H1 (cell line): ENCODE results near the gene TOMT. TPM values are rescaled to one million over a fixed set of nuclear protein-coding genes. Genes with fewer than 3 reads are reported as not detected.

Source experiments
- CTCF ChIA-PET: fragments of 300-600 bp; sonication (Branson Sonifier 250); formaldehyde crosslinking; loops from one replicate; lab custom pipeline; 2021; ENCODE audit not compliant: partially characterized antibody; lab: Charles Lee
- POLR2A ChIA-PET: fragments of 300-600 bp; sonication (Branson Sonifier 250); formaldehyde crosslinking; loops from one replicate; lab custom pipeline; 2021; ENCODE audit warnings: inconsistent platforms; ENCODE audit not compliant: partially characterized antibody; lab: Charles Lee
- DNase-seq, 2 experiments: peaks; one replicate each; pipeline versions ENCODE4 v3.0.0 to v3.0.0-alpha.2; 2010 to 2022; ENCODE audit warnings: low spot score in 2 of 2, low read depth in 1 of 2, mixed read lengths in 1 of 2
- FAIRE-seq: peaks from 2 replicates; lab custom pipeline; 2011; peaks lifted over from hg19 to GRCh38; lab: Jason Lieb, UNC
- H2AFZ ChIP-seq: 2 replicates; pipeline ENCODE4 v1.8.1; 2012; ENCODE audit warnings: low read length, inconsistent platforms
- H2AK5ac ChIP-seq: 2 replicates; pipeline ENCODE4 v1.6.1; 2013; ENCODE audit warnings: low read depth, low read length
- H2BK120ac ChIP-seq: replicated peaks from 2 replicates; pipeline ENCODE3; 2013; ENCODE audit warnings: low read depth, low read length, inconsistent platforms
- H2BK12ac ChIP-seq: 2 replicates; pipeline ENCODE4 v1.6.1; 2013; ENCODE audit warnings: low read depth, low read length
- H2BK15ac ChIP-seq: 2 replicates; pipeline ENCODE4 v1.6.1; 2013; ENCODE audit warnings: low read length
- H2BK20ac ChIP-seq: 2 replicates; pipeline ENCODE4 v1.6.1; 2013; ENCODE audit warnings: low read length
- H2BK5ac ChIP-seq: 2 replicates; pipeline ENCODE4 v1.6.1; 2013; ENCODE audit warnings: low read depth, low read length
- H3K14ac ChIP-seq: 2 replicates; pipeline ENCODE4 v1.6.1; 2013; ENCODE audit warnings: inconsistent platforms; ENCODE audit not compliant: insufficient read length
- H3K18ac ChIP-seq: 2 replicates; pipeline ENCODE4 v1.6.1; 2013; ENCODE audit warnings: low read length; ENCODE audit errors: extremely low read depth
- H3K23ac ChIP-seq: 2 replicates; pipeline ENCODE4 v1.6.1; 2013; ENCODE audit warnings: inconsistent platforms; ENCODE audit not compliant: insufficient read length
- H3K23me2 ChIP-seq: 2 replicates; pipeline ENCODE4 v1.6.1; 2013; ENCODE audit warnings: low read depth, low read length
- H3K27ac ChIP-seq: 2 replicates; pipeline ENCODE4 v1.6.1; 2011; ENCODE audit warnings: low read depth, low read length, inconsistent platforms
- H3K27me3 ChIP-seq, 4 experiments: replicated peaks in 1 of 4; 1 replicate in 1 of 4; 2 replicates in 3 of 4; pipeline versions ENCODE4 v1.6.1 to v1.8.1; 2011 to 2013; ENCODE audit warnings: low read length in 3 of 4, mild to moderate bottlenecking in 3 of 4, inconsistent platforms in 2 of 4, mixed read lengths in 2 of 4, moderate library complexity in 1 of 4; ENCODE audit not compliant: control insufficient read depth in 3 of 4, insufficient read depth in 3 of 4; ENCODE audit errors: extremely low read depth in 1 of 4
- H3K36me3 ChIP-seq, 4 experiments: 2 replicates each; pipeline versions ENCODE4 v1.6.1 to v1.8.1; 2011 to 2013; ENCODE audit warnings: mild to moderate bottlenecking in 4 of 4, low read length in 3 of 4, moderate library complexity in 2 of 4, control low read depth in 1 of 4, inconsistent platforms in 1 of 4; ENCODE audit not compliant: insufficient read depth in 4 of 4, control insufficient read depth in 2 of 4
- H3K4ac ChIP-seq: replicated peaks from 2 replicates; pipeline ENCODE3; 2013; ENCODE audit warnings: low read length, low read depth, mixed read lengths, inconsistent platforms; ENCODE audit not compliant: insufficient read length
- H3K4me1 ChIP-seq, 4 experiments: replicated peaks in 1 of 4; 1 replicate in 1 of 4; 2 replicates in 3 of 4; pipeline versions ENCODE4 v1.6.1 to v1.8.1; 2011 to 2013; ENCODE audit warnings: low read length in 3 of 4, inconsistent platforms in 2 of 4, mixed read lengths in 1 of 4; ENCODE audit not compliant: insufficient read depth in 4 of 4, control insufficient read depth in 3 of 4
- H3K4me2 ChIP-seq, 2 experiments: 2 replicates each; pipeline versions ENCODE4 v1.6.1 to v1.8.1; 2011 to 2013; ENCODE audit warnings: low read depth in 2 of 2, low read length in 2 of 2, control low read depth in 1 of 2, inconsistent platforms in 1 of 2, mild to moderate bottlenecking in 1 of 2; ENCODE audit not compliant: insufficient read depth in 1 of 2
- H3K4me3 ChIP-seq, 4 experiments: fragments of 200-600, 300-600 bp in 1 of 4; sonication (generic), shearing (Covaris generic), sonication (Bioruptor Twin) in 1 of 4; 2 replicates each; pipeline versions ENCODE4 v1.5.1 to v1.8.1; 2011 to 2016; ENCODE audit warnings: low read length in 4 of 4, low read depth in 3 of 4, control low read depth in 2 of 4, inconsistent platforms in 2 of 4, mild to moderate bottlenecking in 2 of 4, mixed read lengths in 1 of 4, moderate library complexity in 1 of 4; ENCODE audit not compliant: insufficient read depth in 2 of 4; ENCODE audit errors: extremely low read depth in 1 of 4
- H3K56ac ChIP-seq: replicated peaks from 2 replicates; pipeline ENCODE3; 2013; ENCODE audit warnings: low read depth, mild to moderate bottlenecking, mixed read lengths, low read length, inconsistent platforms; ENCODE audit not compliant: insufficient read length
- H3K79me1 ChIP-seq: 2 replicates; pipeline ENCODE4 v1.6.1; 2013; ENCODE audit warnings: low read depth, low read length, control low read depth
- H3K79me2 ChIP-seq, 2 experiments: 2 replicates each; pipeline versions ENCODE4 v1.6.1 to v1.8.1; 2012 to 2013; ENCODE audit warnings: low read length in 2 of 2, mild to moderate bottlenecking in 2 of 2, inconsistent platforms in 1 of 2; ENCODE audit not compliant: insufficient read depth in 2 of 2, control insufficient read depth in 1 of 2
- H3K9ac ChIP-seq, 4 experiments: replicated peaks in 1 of 4; 1 replicate in 1 of 4; 2 replicates in 3 of 4; pipeline versions ENCODE4 v1.6.1 to v1.8.1; 2011 to 2013; ENCODE audit warnings: low read depth in 3 of 4, low read length in 3 of 4, control low read depth in 2 of 4, mild to moderate bottlenecking in 2 of 4, moderate library complexity in 2 of 4, inconsistent platforms in 1 of 4; ENCODE audit errors: extremely low read depth in 1 of 4
- H3K9me3 ChIP-seq, 2 experiments: 2 replicates each; pipeline versions ENCODE4 v1.6.1 to v1.8.1; 2012 to 2013; ENCODE audit warnings: mild to moderate bottlenecking in 2 of 2, moderate library complexity in 2 of 2, control low read depth in 1 of 2, inconsistent platforms in 1 of 2, low read depth in 1 of 2, low read length in 1 of 2, mixed read lengths in 1 of 2; ENCODE audit not compliant: insufficient read depth in 2 of 2
- H4K20me1 ChIP-seq, 2 experiments: replicated peaks in 1 of 2; 2 replicates each; pipeline versions ENCODE3 to v1.8.1; 2011 to 2013; ENCODE audit warnings: inconsistent platforms in 2 of 2, low read length in 2 of 2, mild to moderate bottlenecking in 1 of 2; ENCODE audit not compliant: insufficient read depth in 2 of 2, control insufficient read depth in 1 of 2
- H4K5ac ChIP-seq: 2 replicates; pipeline ENCODE4 v1.6.1; 2013; ENCODE audit warnings: low read length, low read depth, mixed read lengths, inconsistent platforms; ENCODE audit not compliant: insufficient read length
- H4K8ac ChIP-seq: 2 replicates; pipeline ENCODE4 v1.8.0; 2013; ENCODE audit warnings: mild to moderate bottlenecking, moderate library complexity, low read length, inconsistent platforms; ENCODE audit not compliant: insufficient read depth; ENCODE audit errors: extremely low read depth
- H4K91ac ChIP-seq: replicated peaks from 2 replicates; pipeline ENCODE3; 2013; ENCODE audit warnings: low read length, mixed read lengths, inconsistent platforms; ENCODE audit not compliant: insufficient read length
- ATF2 ChIP-seq: IDR thresholded peaks from 2 replicates; pipeline ENCODE4 v1.6.1; 2012; ENCODE audit warnings: low read length, inconsistent platforms
- BACH1 ChIP-seq: IDR thresholded peaks from 2 replicates; pipeline ENCODE4 v1.6.1; 2012; ENCODE audit warnings: low read length, improper control_type of control experiment
- BCL11A ChIP-seq, 2 experiments: IDR thresholded peaks; one replicate each; pipeline ENCODE4 v1.6.1; 2011; ENCODE audit warnings: low read depth in 2 of 2, low read length in 2 of 2, mild to moderate bottlenecking in 2 of 2
- CBX8 ChIP-seq: fragments of 300-800, 300-1000 bp; sonication (generic); IDR thresholded peaks from 2 replicates; pipeline ENCODE4 v1.7.1; 2016; ENCODE audit warnings: low read depth, low read length, borderline replicate concordance
- CEBPB ChIP-seq: IDR thresholded peaks from 2 replicates; pipeline ENCODE4 v1.6.1; 2012; ENCODE audit warnings: low read depth, low read length
- CHD1 ChIP-seq: IDR thresholded peaks from 2 replicates; pipeline ENCODE4 v1.6.1; 2012; ENCODE audit warnings: low read depth, low read length, improper control_type of control experiment
- CHD2 ChIP-seq: IDR thresholded peaks from 2 replicates; pipeline ENCODE4 v1.6.1; 2012; ENCODE audit warnings: low read length, improper control_type of control experiment
- CTBP2 ChIP-seq: IDR thresholded peaks from 2 replicates; pipeline ENCODE4 v1.7.0; 2011; ENCODE audit warnings: borderline replicate concordance, mild to moderate bottlenecking, moderate library complexity, mixed read lengths, low read length; ENCODE audit not compliant: insufficient read depth, insufficient read length
- KDM1A ChIP-seq: fragments of 200-600, 300-600 bp; sonication (generic); IDR thresholded peaks from 2 replicates; pipeline ENCODE4 v1.7.1; 2016; ENCODE audit warnings: mild to moderate bottlenecking, low read length, borderline replicate concordance
- KDM4A ChIP-seq: IDR thresholded peaks from one replicate; pipeline ENCODE4 v1.7.1; 2012; ENCODE audit warnings: low read depth, mild to moderate bottlenecking, moderate library complexity, low read length, inconsistent platforms; ENCODE audit not compliant: severe bottlenecking
- KDM5A ChIP-seq: fragments of 200-600 bp; IDR thresholded peaks from 2 replicates; pipeline ENCODE4 v1.7.1; 2012; ENCODE audit warnings: mild to moderate bottlenecking, low read length, inconsistent platforms, mixed read lengths
- SUZ12 ChIP-seq: fragments of 200-600 bp; sonication (generic); IDR thresholded peaks from 2 replicates; pipeline ENCODE4 v1.6.1; 2012; ENCODE audit warnings: mild to moderate bottlenecking, inconsistent platforms, low read length, moderate library complexity, mixed read lengths
- TAF7 ChIP-seq: optimal IDR thresholded peaks from 2 replicates; pipeline ENCODE3; 2011; ENCODE audit warnings: low read depth, mild to moderate bottlenecking, inconsistent platforms, low read length, moderate library complexity, borderline replicate concordance
- YY1 ChIP-seq: IDR thresholded peaks from 2 replicates; pipeline ENCODE4 v1.6.1; 2011; ENCODE audit warnings: low read depth, mild to moderate bottlenecking, low read length
- polyA plus RNA-seq, 7 experiments: library from polyadenylated mRNA; depleted of rRNA in 3 of 7; stranded (reverse) in 5 of 7; unstranded in 2 of 7; fragments of >200 nt in 5 of 7; fragments of 200-250 nt in 2 of 7; gene quantifications; 1 replicate in 5 of 7; 2 replicates in 1 of 7; 4 replicates in 1 of 7; pipeline versions ENCODE4 v1.2.1 to v1.2.3, GENCODE V29; 2011 to 2013; ENCODE audit warnings: missing spikeins in 2 of 7, mixed read lengths in 2 of 7
- total RNA-seq: library from RNA; stranded (reverse); fragmentation: NEBNext Ultra II Directional; extraction: Animal tissue kit (Norgen Biotek cat#: 25700); gene quantifications from 2 replicates; pipeline ENCODE4 v1.2.1, GENCODE V29; 2021

The TOMT gene
- total and polyA plus RNA-seq, 2 of the 8 experiments (the other 6 are each of a cell fraction or from before 2014, with no cell fraction given) = 0.11 TPM; not detected in 1

- H3K23ac ChIP-seq = no peak overlapping the region
- ChIA-PET CTCF (interaction anchor here (0.7 to 2.7 kb wide), 6 partner anchors 11 to 90 kb away, joined by 3 to 18 read pairs (median 4); no protein-coding TSS in a partner anchor), POLR2A (interaction anchor here (1.1 to 1.3 kb wide), 2 partner anchors 27 to 29 kb away, joined by 4 read pairs; no protein-coding TSS in a partner anchor)
- no peak overlapping the region for H4K5ac ChIP-seq
- H3K4me1 ChIP-seq = peaks cover 0 to 6% (median 2%) of the 10 kb centered on the region in 4 experiments; a peak in 3 of 7 replicates
- H2AFZ ChIP-seq = no peak overlapping the region
- no peak overlapping the region for H2BK12ac ChIP-seq
- no peak overlapping the region for H3K4me2 ChIP-seq
- H3K18ac ChIP-seq = no peak overlapping the region
- H3K27ac ChIP-seq = no peak overlapping the region
- H2AK5ac ChIP-seq = no peak overlapping the region
- H2BK120ac ChIP-seq = no peak overlapping the region
- H4K8ac ChIP-seq = no peak overlapping the region
- H3K79me2 ChIP-seq = peaks cover 6 to 69% of the 10 kb centered on the region in 2 experiments
- no peak overlapping the region for H3K14ac ChIP-seq
- DNase-seq = no peak
- no peak overlapping the region for H3K4ac ChIP-seq
- H3K23me2 ChIP-seq = no peaks in the 10 kb centered on the region
- FAIRE-seq = no peak
- H3K9me3 ChIP-seq = no peaks in the 10 kb centered on the region
- no peaks in the 10 kb centered on the region for H3K27me3 ChIP-seq
- H3K9ac ChIP-seq = no peak overlapping the region
- H3K36me3 ChIP-seq = peaks cover 0 to 21% (median 6%) of the 10 kb centered on the region in 4 experiments; a peak in 4 of 8 replicates
- no peak overlapping the region for H2BK5ac ChIP-seq
- no peak overlapping the region for H3K56ac ChIP-seq
- H3K4me3 ChIP-seq = no peak overlapping the region
- no peak overlapping the region for H2BK15ac ChIP-seq
- H4K91ac ChIP-seq = no peak overlapping the region
- H4K20me1 ChIP-seq = peaks cover 3 to 8% of the 10 kb centered on the region in 2 experiments
- no peak overlapping the region for H2BK20ac ChIP-seq
- H3K79me1 ChIP-seq = peaks cover 6% of the 10 kb centered on the region; the same call in 1 of the 2 replicates
- no peak for TF ChIP-seq KDM1A
- no peak for TF ChIP-seq CHD2
- no peak for TF ChIP-seq CTBP2
- no peak for TF ChIP-seq YY1
- TF ChIP-seq ATF2 = no peak
- no peak for TF ChIP-seq KDM5A
- TF ChIP-seq KDM4A = no peak
- TF ChIP-seq BACH1 = no peak
- no peak for TF ChIP-seq BCL11A (IDR thresholded peaks at IDR 0.05; ENCODE audit: low read depth in 2 of 2, low read length in 2 of 2)
- TF ChIP-seq CEBPB = no peak
- no peak for TF ChIP-seq CBX8
- no peak for TF ChIP-seq TAF7
- TF ChIP-seq CHD1 = no peak
- no peak for TF ChIP-seq SUZ12
Observed at GRCh38 chr11:72067676-72068075, 38.0 kb upstream of the TOMT start.
